ENCODE results near the gene EHBP1L1. TPM values are rescaled to one million over a fixed set of nuclear protein-coding genes. Genes with fewer than 3 reads are reported as not detected.

The EHBP1L1 gene
- total RNA-seq, 2 donors from 2014 or later, result 58.5 to 78.5 TPM

GRCh38 chr11:65576232-65576866 lies 496 bp downstream of the EHBP1L1 start:
- intact Hi-C loops (cut with DNase I), result no loop called here
- peak overlapping the region; percentile 89 for H3K27ac ChIP-seq
- peak overlapping the region; percentile 89 to 96 for H3K9ac ChIP-seq (ENCODE audit: low read depth in 2 of 2, low read length in 2 of 2)
- H3K27me3 ChIP-seq, result no peaks in the 10 kb centered on the region
- peak overlapping the region; percentile 91 for H3K4me3 ChIP-seq
- H3K36me3 ChIP-seq, result peaks cover 12% of the 10 kb centered on the region
- DNase-seq, result no peak
- peaks cover 43% of the 10 kb centered on the region for H3K4me1 ChIP-seq
- no peaks in the 10 kb centered on the region for H3K9me3 ChIP-seq
- TF ChIP-seq CTCF (IDR thresholded peaks at IDR 0.05), result no peak

GRCh38 chr11:65576867-65577755 lies 1.3 kb downstream of the EHBP1L1 start:
- no peaks in the 10 kb centered on the region for H3K9me3 ChIP-seq
- H3K4me1 ChIP-seq, result peaks cover 35% of the 10 kb centered on the region
- TF ChIP-seq CTCF (IDR thresholded peaks at IDR 0.05), result no peak
- DNase-seq, result peak; percentile 78
- peaks cover 19% of the 10 kb centered on the region for H3K36me3 ChIP-seq
- peak overlapping the region; percentile 89 to 96 for H3K9ac ChIP-seq (ENCODE audit: low read depth in 2 of 2, low read length in 2 of 2)
- peak overlapping the region; percentile 89 for H3K27ac ChIP-seq
- H3K4me3 ChIP-seq, result peak overlapping the region; percentile 91
- intact Hi-C loops (cut with DNase I), result no loop called here
- H3K27me3 ChIP-seq, result no peaks in the 10 kb centered on the region

- H3K36me3 ChIP-seq, result peaks cover 19% of the 10 kb centered on the region
- no peak for DNase-seq
- intact Hi-C loops (cut with DNase I), result no loop called here
- peaks cover 35% of the 10 kb centered on the region for H3K4me1 ChIP-seq
- no peaks in the 10 kb centered on the region for H3K27me3 ChIP-seq
- peak overlapping the region; percentile 89 to 96 for H3K9ac ChIP-seq (ENCODE audit: low read depth in 2 of 2, low read length in 2 of 2)
- H3K9me3 ChIP-seq, result no peaks in the 10 kb centered on the region
- H3K4me3 ChIP-seq, result peak overlapping the region; percentile 91
- no peak for TF ChIP-seq CTCF (IDR thresholded peaks at IDR 0.05)
- peak overlapping the region; percentile 89 for H3K27ac ChIP-seq
These were observed 1.9 kb downstream of the EHBP1L1 start for GRCh38 chr11:65577756-65578109.

GRCh38 chr11:65578134-65578533 lies 2.3 kb downstream of the EHBP1L1 start:
- intact Hi-C loops (cut with DNase I), result no loop called here
- H3K27ac ChIP-seq, result peak overlapping the region; percentile 89
- peak overlapping the region; percentile 89 to 96 for H3K9ac ChIP-seq (ENCODE audit: low read depth in 2 of 2, low read length in 2 of 2)
- H3K9me3 ChIP-seq, result no peaks in the 10 kb centered on the region
- no peak for TF ChIP-seq CTCF (IDR thresholded peaks at IDR 0.05)
- peaks cover 34% of the 10 kb centered on the region for H3K4me1 ChIP-seq
- peak overlapping the region; percentile 91 for H3K4me3 ChIP-seq
- no peak for DNase-seq
- no peaks in the 10 kb centered on the region for H3K27me3 ChIP-seq
- peaks cover 19% of the 10 kb centered on the region for H3K36me3 ChIP-seq

- no peak for DNase-seq
- H3K4me1 ChIP-seq, result peaks cover 29% of the 10 kb centered on the region
- no peak for TF ChIP-seq CTCF (IDR thresholded peaks at IDR 0.05)
- H3K27ac ChIP-seq, result no peak overlapping the region
- H3K9ac ChIP-seq (ENCODE audit: low read depth in 2 of 2, low read length in 2 of 2), result peak overlapping the region in 1 of 2 donors; percentile 28
- no peak overlapping the region for H3K4me3 ChIP-seq
- intact Hi-C loops (cut with DNase I), result no loop called here
- H3K36me3 ChIP-seq, result peaks cover 19% of the 10 kb centered on the region
- H3K9me3 ChIP-seq, result no peaks in the 10 kb centered on the region
- H3K27me3 ChIP-seq, result no peaks in the 10 kb centered on the region
These were observed 2.8 kb downstream of the EHBP1L1 start for GRCh38 chr11:65578667-65579066.
